Stimulated activated CD8-positive, alpha-beta memory T cell treated with anti-CD3 and anti-CD28 coated beads, Interleukin-15, amount 100 ng/mL, for 48 hours (primary cell): ENCODE data around the gene HOXC5.

Experiments
- DNase-seq, 2 donors: peaks; one replicate each; pipeline ENCODE4 v3.0.0-alpha.2; 2020; ENCODE audit warnings: low read depth in 2 of 2

HOXC5 gene

DNA sequence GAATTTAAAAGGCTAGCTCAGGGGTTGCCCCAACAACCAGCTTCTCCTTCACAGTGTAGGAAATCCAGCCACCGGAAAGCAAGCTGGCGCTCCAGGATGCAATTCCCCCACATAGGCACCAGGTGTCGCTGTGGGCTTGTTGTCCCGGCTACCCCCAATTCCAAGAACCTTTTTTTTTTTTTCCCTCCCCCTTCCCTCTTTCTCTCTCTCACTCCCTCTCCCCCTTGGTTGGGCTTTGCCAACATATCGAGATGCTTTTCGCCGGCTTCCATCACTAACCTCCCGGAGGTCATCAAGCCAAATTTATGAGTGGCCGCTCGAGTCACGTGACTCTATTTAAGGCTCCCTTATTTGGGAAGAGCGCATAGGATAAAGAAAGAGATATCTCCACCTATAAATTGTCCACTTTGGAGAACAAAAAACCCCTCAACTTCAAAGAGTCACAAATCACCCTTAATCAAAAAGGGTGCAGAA is at the start of gene HOXC5:
HOXC5 (plus strand) TSS at position 424 of the 474 bp plus-strand sequence. CDS start 73 bp downstream, outside the sequence.
- peak in 1 of 2 donors; percentile 38 for DNase-seq

DNA sequence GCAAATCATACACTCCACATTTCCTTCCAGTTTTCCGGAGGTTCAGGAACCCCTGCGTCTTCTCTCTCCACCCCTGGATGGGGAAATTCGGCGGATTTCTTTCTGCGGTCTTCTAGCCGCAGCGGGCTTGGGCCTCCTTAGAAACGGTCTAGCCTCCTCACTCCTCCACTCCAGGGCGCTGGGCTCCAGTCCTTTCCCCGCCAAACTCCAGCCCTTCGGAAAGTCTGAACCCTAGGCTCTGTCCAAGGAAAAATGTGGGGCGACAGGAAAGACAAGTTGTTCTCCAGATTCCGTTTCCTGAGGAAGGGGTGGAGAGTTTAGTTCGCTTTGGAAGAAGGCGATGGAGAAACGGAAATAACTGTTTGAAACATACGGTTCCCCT is 49.3 kb upstream of the HOXC5 start:
- no peak for DNase-seq

DNA sequence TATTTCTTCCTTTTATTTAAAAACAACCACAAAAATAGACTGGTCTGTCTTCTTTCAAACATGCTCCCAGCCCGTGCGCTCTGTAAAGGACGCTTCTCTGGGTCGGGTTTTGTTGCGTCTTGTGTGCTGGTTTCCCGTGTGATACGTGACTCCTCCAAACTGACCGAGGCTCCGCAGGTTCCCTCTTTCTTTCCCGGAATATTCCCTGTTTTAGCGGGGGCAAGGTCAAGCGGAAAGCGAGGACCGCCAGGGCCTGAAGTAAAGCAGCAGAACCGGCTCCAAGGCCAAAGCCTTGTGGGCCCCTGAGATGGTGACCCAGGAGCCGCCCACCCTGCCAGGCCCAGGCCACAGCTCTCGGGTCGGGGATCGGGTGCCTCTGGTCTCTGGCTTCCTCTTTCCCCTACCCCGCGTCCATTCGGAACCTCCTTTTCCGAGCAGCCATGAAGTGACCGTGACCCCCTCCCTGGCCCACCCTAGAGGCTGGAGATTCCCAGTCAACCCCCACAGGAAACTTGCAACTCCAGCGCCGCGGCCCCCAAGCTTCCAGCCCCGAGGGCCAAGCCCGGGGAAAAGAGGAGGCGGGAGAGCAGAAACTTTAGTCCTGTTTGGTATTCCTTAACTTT is 48.8 kb upstream of the HOXC5 start:
- no peak for DNase-seq

GRCh38 chr12:53984901-53985691 is 47.8 kb upstream of the HOXC5 start, which contains the start of gene HOXC10:
Gene HOXC10, plus strand, starts transcription at chr12:53985146. Its CDS starts 114 bp downstream, at chr12:53985260.
- peak; percentile 77 to 81 for DNase-seq

DNA sequence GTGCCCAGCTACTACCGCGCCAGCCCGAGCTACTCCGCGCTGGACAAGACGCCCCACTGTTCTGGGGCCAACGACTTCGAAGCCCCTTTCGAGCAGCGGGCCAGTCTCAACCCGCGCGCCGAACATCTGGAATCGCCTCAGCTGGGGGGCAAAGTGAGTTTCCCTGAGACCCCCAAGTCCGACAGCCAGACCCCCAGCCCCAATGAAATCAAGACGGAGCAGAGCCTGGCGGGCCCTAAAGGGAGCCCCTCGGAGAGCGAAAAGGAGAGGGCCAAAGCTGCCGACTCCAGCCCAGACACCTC is 47.2 kb upstream of the HOXC5 start:
- DNase-seq, result no peak

- DNase-seq, result no peak
Observed at GRCh38 chr12:53985994-53986685, 46.7 kb upstream of the HOXC5 start.

- no peak for DNase-seq
Observed at GRCh38 chr12:53986686-53987483, 46.0 kb upstream of the HOXC5 start.

DNA sequence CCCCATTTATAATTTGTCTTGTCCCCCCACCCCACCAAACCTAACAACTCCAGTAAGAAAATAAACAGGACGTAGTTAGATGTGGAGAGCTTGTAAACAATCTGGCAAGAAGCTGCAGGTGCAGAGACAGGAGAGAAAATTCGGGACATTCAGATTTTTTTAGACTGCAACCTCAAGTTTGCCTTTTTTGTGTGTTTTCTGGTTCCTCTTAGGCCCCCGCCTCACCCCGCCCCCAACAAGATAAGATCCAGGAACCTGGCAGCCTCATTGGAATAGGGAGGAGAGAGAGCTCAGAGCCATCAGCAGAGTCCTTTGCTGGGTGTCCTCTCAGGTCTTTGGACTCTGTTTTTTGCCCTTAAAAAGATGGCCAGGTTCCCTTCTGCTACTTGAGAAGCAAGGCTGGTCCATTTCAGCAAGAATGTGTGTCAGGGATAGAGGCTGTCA is 45.0 kb upstream of the HOXC5 start:
- DNase-seq, result no peak

- DNase-seq, result no peak
Observed at GRCh38 chr12:53988541-53989226, 44.2 kb upstream of the HOXC5 start.

- DNase-seq, result no peak
Observed at GRCh38 chr12:53989227-53990113, 43.4 kb upstream of the HOXC5 start.

GRCh38 chr12:53990311-53991076 is 42.4 kb upstream of the HOXC5 start:
- DNase-seq, result no peak

DNA sequence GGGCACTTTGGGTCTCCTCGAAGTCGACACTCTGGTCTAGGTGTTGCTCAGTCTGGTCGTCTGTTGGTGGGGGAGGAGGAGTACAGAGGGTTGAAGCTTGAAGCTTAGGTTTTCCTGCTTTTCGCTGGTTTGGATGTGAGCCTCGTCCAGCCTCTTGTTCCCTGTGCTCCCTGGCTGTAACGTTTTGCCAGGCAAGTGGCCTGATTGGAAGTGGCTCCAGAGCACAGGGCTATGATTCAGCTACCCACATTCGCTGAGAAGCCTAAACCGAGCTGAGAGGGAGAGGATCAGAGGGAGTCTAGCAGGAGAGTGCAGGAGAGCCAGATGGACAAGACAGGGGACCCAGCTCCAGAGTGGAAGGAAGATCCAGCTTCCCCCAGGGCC is 41.8 kb upstream of the HOXC5 start:
- no peak for DNase-seq

DNA sequence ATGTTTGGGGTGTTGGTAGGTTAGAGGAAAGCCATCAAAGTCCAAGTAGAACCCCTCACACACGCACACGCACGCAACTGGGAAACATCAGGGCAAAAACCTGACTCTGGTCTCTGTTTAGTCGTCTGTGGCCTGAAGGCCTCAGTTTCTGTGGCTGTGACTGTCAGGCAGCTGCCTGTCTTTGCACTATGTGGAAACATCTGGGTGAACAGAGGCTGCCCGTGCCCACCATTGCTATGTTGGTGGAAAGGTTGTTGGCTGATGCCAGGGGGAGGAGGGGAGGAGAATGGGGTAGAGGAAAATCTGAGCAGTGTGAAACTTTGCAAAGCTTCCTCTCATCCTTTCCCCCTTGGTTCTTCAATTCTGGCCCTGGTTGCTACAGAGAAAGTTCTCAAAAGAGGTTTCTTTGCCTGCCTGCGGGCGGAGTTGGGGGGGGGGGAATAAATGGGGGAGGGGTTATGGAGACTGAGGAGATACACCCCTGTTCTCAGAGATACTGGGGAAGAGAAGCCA is 40.4 kb upstream of the HOXC5 start:
- no peak for DNase-seq

GRCh38 chr12:53993162-53994008 is 39.5 kb upstream of the HOXC5 start:
- no peak for DNase-seq

GRCh38 chr12:53994009-53994263 is 38.9 kb upstream of the HOXC5 start:
- no peak for DNase-seq

DNA sequence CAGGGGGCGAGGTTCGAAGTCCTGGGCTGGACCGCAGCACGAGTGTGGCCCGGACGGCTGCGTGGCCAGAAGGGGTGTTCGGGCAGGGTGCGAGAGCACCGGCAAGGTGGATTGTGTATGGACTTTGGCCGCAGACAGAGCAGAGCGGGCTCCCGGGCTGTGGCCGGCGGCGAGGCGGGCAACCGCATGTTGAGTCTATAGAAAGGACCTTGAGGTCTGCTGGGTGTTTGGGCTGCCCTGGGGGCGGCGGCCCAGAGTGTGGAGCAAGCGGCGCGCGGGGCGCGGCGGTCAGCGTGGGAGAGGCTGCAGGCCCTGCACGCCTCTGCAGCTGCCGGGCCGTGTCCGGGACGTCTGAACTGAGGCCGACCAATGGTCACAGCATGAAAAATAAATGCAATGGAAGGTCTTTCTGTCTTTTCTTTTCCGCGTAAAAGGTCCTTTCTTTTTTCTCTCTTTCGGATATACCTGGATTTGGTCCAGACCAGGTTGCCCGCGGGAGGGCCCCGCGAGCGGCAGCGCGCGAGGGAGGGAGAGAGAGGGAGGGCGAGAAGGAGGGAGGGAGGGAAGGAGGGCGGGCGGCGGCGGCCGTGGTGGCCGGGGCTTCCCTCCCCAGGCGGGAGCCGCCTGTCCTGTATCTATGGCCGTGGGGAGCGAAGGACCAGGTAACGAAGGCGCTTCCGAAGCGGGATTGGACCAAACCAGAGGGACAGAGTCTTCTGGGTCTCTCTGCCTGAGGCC is 38.4 kb upstream of the HOXC5 start:
- no peak for DNase-seq

DNA sequence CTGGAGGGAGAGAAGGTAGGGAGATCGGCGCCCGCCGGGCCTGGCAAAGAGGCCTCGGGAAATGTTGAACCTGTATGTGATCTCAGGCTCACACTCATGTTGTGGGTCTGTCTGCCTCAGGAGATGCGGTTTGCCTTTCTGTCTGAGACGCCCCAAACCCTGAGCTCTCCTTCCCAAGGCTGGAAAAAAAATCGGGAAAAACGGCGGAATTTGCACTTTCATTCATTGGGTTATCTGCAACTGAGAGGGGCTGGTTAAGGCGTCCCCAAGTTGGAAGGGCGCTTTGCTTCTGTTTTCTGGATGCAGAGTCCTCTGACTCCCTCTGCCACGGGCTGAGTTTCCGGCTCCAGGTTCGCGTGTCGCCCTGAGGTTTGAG is 37.9 kb upstream of the HOXC5 start:
- DNase-seq, result no peak
